Esophagus muscularis mucosa (tissue), 4 donors: ENCODE data around the gene SLC25A22.

Experiments
- EP300 ChIP-seq: sonication (generic); formaldehyde crosslinking; IDR thresholded peaks from one replicate; pipeline ENCODE4 v1.6.1; 2017; ENCODE audit warnings: antibody characterized with exemption
- POLR2A ChIP-seq: fragments of 450-650 bp; IDR thresholded peaks from one replicate; pipeline ENCODE4 v1.6.1; 2017; ENCODE audit warnings: antibody characterized with exemption, moderate library complexity, mild to moderate bottlenecking, low read depth
- POLR2AphosphoS5 ChIP-seq, 2 donors: sonication (generic); formaldehyde crosslinking; IDR thresholded peaks; one replicate each; pipeline ENCODE4 v1.6.1; 2017; ENCODE audit warnings: antibody characterized with exemption in 2 of 2
- TF ChIP-seq, protein P1 (sequence below), 3 experiments: fragments of 200-600 bp in 2 of 3; fragments of 450-650 bp in 1 of 3; sonication (generic) in 2 of 3; IDR thresholded peaks; one replicate each; pipeline ENCODE4 v1.5.1; 2017 to 2019; ENCODE audit warnings: antibody characterized with exemption in 3 of 3, mild to moderate bottlenecking in 2 of 3, moderate library complexity in 1 of 3

GRCh38 chr11:825366-826226, 27.5 kb upstream of the SLC25A22 start:
- TF ChIP-seq POLR2AphosphoS5 (IDR thresholded peaks at IDR 0.05) (no peak), POLR2A (no peak), EP300 (no peak)
- TF ChIP-seq, protein P1, sequence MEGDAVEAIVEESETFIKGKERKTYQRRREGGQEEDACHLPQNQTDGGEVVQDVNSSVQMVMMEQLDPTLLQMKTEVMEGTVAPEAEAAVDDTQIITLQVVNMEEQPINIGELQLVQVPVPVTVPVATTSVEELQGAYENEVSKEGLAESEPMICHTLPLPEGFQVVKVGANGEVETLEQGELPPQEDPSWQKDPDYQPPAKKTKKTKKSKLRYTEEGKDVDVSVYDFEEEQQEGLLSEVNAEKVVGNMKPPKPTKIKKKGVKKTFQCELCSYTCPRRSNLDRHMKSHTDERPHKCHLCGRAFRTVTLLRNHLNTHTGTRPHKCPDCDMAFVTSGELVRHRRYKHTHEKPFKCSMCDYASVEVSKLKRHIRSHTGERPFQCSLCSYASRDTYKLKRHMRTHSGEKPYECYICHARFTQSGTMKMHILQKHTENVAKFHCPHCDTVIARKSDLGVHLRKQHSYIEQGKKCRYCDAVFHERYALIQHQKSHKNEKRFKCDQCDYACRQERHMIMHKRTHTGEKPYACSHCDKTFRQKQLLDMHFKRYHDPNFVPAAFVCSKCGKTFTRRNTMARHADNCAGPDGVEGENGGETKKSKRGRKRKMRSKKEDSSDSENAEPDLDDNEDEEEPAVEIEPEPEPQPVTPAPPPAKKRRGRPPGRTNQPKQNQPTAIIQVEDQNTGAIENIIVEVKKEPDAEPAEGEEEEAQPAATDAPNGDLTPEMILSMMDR (IDR thresholded peaks at IDR 0.05) = no peak
